OCI-LY3 (cell line): ENCODE measurements around the gene PLXNC1.

Experiments used
- EZH2phosphoT487 ChIP-seq: fragments of 200-600 bp; shearing (Covaris generic); IDR thresholded peaks from 2 replicates; pipeline ENCODE4 v1.6.1; 2018; ENCODE audit warnings: antibody characterized with exemption, mixed run types, low read depth
- TF ChIP-seq, protein P1 (sequence below): fragments of 200-600, 300-600 bp; sonication (generic); IDR thresholded peaks from 2 replicates; pipeline ENCODE4 v1.5.1; 2014; ENCODE audit warnings: antibody characterized with exemption, low read length, low read depth

DNA sequence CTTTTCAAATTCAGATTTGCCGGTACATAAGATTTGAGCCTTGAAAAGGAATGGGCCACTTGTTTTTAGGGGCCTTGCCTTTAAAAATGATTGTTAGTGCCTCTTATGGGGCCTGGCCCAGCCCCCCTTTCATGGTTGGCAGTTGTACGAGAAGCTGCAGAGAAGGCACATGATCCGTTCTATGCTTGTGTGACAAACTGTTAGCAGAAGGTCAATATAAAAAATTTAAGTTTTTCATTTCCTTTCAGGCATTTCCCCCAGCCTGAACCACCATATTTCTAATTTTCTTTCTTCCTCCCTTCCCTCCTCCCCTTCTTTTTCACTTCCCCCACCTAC, 119.1 kb downstream of the PLXNC1 start:
- TF ChIP-seq, protein P1, sequence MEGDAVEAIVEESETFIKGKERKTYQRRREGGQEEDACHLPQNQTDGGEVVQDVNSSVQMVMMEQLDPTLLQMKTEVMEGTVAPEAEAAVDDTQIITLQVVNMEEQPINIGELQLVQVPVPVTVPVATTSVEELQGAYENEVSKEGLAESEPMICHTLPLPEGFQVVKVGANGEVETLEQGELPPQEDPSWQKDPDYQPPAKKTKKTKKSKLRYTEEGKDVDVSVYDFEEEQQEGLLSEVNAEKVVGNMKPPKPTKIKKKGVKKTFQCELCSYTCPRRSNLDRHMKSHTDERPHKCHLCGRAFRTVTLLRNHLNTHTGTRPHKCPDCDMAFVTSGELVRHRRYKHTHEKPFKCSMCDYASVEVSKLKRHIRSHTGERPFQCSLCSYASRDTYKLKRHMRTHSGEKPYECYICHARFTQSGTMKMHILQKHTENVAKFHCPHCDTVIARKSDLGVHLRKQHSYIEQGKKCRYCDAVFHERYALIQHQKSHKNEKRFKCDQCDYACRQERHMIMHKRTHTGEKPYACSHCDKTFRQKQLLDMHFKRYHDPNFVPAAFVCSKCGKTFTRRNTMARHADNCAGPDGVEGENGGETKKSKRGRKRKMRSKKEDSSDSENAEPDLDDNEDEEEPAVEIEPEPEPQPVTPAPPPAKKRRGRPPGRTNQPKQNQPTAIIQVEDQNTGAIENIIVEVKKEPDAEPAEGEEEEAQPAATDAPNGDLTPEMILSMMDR, result no peak
- no peak for TF ChIP-seq EZH2phosphoT487
